A673 (cell line): Measurements from ENCODE around the gene SDK1. TPM values are rescaled to one million over a fixed set of nuclear protein-coding genes. Genes with fewer than 3 reads are reported as not detected.

Experiments
- BruUV-seq: library from RNA; stranded (reverse); fragments of 400-500 nt; replicated peaks from 2 replicates; lab custom pipeline; 2021; lab: Mats Ljungman, UMichigan
- CTCF ChIA-PET: fragments of 300-600 bp; sonication (Branson Sonifier 250); formaldehyde crosslinking; loops from one replicate; lab custom pipeline; 2022; ENCODE audit warnings: antibody characterized with exemption; lab: Charles Lee
- POLR2A ChIA-PET: fragments of 300-600 bp; sonication (Branson Sonifier 250); formaldehyde crosslinking; loops from one replicate; lab custom pipeline; 2022; ENCODE audit warnings: antibody characterized with exemption; ENCODE audit not compliant: low non-redundant PET; lab: Charles Lee
- DNase-seq: peaks from one replicate; pipeline ENCODE4 v3.0.0-alpha.2; 2015; ENCODE audit warnings: low spot score
- H3K27ac ChIP-seq: fragments of 200-600 bp; sonication (generic); 2 replicates; pipeline ENCODE4 v1.5.1; 2016; ENCODE audit warnings: mixed run types, low read depth, mild to moderate bottlenecking, mixed read lengths, antibody characterized with exemption, low read length; ENCODE audit not compliant: poor library complexity, severe bottlenecking
- H3K27me3 ChIP-seq: fragments of 200-600 bp; sonication (generic); replicated peaks from 2 replicates; pipeline ENCODE4 v1.6.1; 2017; ENCODE audit warnings: mixed run types, low read depth, mild to moderate bottlenecking, mixed read lengths, antibody characterized with exemption, low read length; ENCODE audit not compliant: insufficient read depth, poor library complexity
- H3K36me3 ChIP-seq: fragments of 200-600 bp; sonication (generic); 2 replicates; pipeline ENCODE4 v1.6.1; 2016; ENCODE audit warnings: mixed run types, mild to moderate bottlenecking, mixed read lengths, antibody characterized with exemption, low read length; ENCODE audit not compliant: insufficient read depth, poor library complexity, severe bottlenecking
- H3K4me1 ChIP-seq: fragments of 200-600 bp; sonication (generic); 2 replicates; pipeline ENCODE4 v1.6.1; 2017; ENCODE audit warnings: mixed run types, mild to moderate bottlenecking, mixed read lengths, antibody characterized with exemption, low read length; ENCODE audit not compliant: insufficient read depth, poor library complexity, severe bottlenecking
- H3K4me3 ChIP-seq: fragments of 200-600 bp; sonication (generic); 2 replicates; pipeline ENCODE4 v1.5.1; 2016; ENCODE audit warnings: low read depth, mixed run types, mild to moderate bottlenecking, mixed read lengths, low read length; ENCODE audit not compliant: poor library complexity, severe bottlenecking
- H3K9me3 ChIP-seq: fragments of 200-600 bp; sonication (generic); 2 replicates; pipeline ENCODE4 v1.6.1; 2016; ENCODE audit warnings: mixed run types, low read depth, mild to moderate bottlenecking, mixed read lengths, antibody characterized with exemption, low read length; ENCODE audit not compliant: poor library complexity, severe bottlenecking
- EZH2 ChIP-seq: fragments of 200-600 bp; sonication (generic); IDR thresholded peaks from 2 replicates; pipeline ENCODE4 v1.6.1; 2017; ENCODE audit warnings: borderline replicate concordance, low read depth, mild to moderate bottlenecking, mixed read lengths, antibody characterized with exemption, low read length; ENCODE audit not compliant: poor library complexity, severe bottlenecking
- intact Hi-C: fragments of 100-400 bp; cut with micrococcal nuclease; formaldehyde crosslinking; loops from one replicate; pipeline ENCODE4 v1.10.0; 2022; ENCODE audit not compliant: unreplicated experiment
- total RNA-seq: library from RNA; stranded (reverse); gene quantifications from 2 replicates; pipeline ENCODE4 v1.2.3, GENCODE V29; 2021
- TF ChIP-seq, protein P1 (sequence below): fragments of 300-800, 200-600 bp; sonication (generic); conservative IDR thresholded peaks from 2 replicates; pipeline ENCODE4 v1.5.1; 2017; ENCODE audit warnings: low read depth, mild to moderate bottlenecking, antibody characterized with exemption, low read length, moderate library complexity, mixed read lengths

The SDK1 gene
- total RNA-seq, 1 experiment from 2014 or later, result 14.7 TPM

DNA sequence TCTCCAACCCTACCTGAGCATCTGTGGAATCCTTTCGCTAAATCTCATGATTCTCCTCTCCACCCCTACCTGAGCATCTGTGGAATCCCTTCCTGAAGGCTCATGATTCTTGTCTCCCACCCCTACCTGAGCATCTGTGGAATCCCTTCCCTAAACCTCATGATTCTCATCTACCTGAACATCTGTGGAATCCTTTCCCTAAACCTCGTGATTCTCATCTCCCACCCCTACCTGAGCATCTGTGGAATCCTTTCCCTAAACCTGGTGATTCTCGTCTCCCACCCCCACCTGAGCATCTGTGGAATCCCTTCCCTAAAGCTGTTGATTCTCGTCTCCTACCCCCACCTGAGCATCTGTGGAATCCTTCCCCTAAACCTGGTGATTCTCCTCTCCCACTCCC is 342.0 kb downstream of the SDK1 start:
- CTCF ChIA-PET, result no interaction called here
- BruUV-seq, result no TSS peak

DNA sequence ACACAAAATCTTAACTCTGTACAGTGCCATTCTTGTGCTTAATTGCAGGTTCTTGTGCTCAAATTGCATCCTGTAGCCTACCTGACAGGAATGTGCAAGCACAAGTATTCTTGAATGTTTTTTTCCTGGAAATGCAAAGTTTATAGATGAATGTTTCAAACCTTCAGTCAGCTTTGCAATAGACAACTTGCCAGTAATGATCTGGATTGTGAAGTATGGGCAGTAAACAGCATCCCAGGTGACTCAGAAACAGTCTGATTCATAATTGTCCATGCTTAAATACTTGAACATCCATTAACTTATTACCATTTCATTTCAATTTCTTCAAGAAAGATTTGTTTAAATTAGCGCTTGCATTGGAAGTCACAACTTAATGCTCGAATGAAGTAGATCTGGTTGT is 347.2 kb downstream of the SDK1 start:
- H3K27ac ChIP-seq, result no peak overlapping the region
- H3K27me3 ChIP-seq, result no peaks in the 10 kb centered on the region
- CTCF ChIA-PET, result no interaction called here
- POLR2A ChIA-PET, result no interaction called here
- no peaks in the 10 kb centered on the region for H3K4me1 ChIP-seq
- no peak overlapping the region for H3K4me3 ChIP-seq
- no peak for TF ChIP-seq EZH2
- TF ChIP-seq, protein P1, sequence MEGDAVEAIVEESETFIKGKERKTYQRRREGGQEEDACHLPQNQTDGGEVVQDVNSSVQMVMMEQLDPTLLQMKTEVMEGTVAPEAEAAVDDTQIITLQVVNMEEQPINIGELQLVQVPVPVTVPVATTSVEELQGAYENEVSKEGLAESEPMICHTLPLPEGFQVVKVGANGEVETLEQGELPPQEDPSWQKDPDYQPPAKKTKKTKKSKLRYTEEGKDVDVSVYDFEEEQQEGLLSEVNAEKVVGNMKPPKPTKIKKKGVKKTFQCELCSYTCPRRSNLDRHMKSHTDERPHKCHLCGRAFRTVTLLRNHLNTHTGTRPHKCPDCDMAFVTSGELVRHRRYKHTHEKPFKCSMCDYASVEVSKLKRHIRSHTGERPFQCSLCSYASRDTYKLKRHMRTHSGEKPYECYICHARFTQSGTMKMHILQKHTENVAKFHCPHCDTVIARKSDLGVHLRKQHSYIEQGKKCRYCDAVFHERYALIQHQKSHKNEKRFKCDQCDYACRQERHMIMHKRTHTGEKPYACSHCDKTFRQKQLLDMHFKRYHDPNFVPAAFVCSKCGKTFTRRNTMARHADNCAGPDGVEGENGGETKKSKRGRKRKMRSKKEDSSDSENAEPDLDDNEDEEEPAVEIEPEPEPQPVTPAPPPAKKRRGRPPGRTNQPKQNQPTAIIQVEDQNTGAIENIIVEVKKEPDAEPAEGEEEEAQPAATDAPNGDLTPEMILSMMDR, result no peak
- no peak for DNase-seq
- BruUV-seq, result no TSS peak
- intact Hi-C loops, result no loop called here
- no peaks in the 10 kb centered on the region for H3K9me3 ChIP-seq
- no peaks in the 10 kb centered on the region for H3K36me3 ChIP-seq

More for the DNA sequence above, 342.0 kb downstream of the SDK1 start:
- no peaks in the 10 kb centered on the region for H3K36me3 ChIP-seq
- H3K4me3 ChIP-seq, result no peak overlapping the region
- intact Hi-C loops, result no loop called here
- H3K4me1 ChIP-seq, result no peaks in the 10 kb centered on the region
- POLR2A ChIA-PET, result interaction anchor here (0.6 kb wide), 1 partner anchor 443 kb away, joined by 3 read pairs; no protein-coding TSS in a partner anchor
- no peak overlapping the region for H3K27ac ChIP-seq
- no peaks in the 10 kb centered on the region for H3K9me3 ChIP-seq
- no peaks in the 10 kb centered on the region for H3K27me3 ChIP-seq
- no peak for DNase-seq
- TF ChIP-seq, protein P1, result no peak
- TF ChIP-seq EZH2, result no peak

DNA sequence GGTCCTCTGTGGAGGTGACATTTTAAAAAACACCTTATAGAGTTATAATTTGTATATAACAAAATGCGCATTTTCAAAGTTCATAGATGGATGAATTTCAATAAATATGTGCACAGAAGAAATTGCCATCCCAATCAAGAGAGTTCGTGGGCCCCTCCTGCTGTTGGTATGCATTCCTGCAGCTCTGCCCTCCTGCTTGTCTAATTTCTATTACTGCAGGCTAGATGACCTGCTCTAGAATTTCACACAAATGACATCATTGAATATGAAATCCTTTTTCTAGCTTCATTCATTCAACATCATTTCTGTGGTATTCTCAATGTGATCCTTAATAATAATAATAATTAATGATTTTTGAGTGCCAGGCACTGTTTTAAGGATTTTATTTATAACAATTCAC is 348.2 kb downstream of the SDK1 start:
- Histone ChIP-seq H3K27ac (no peak overlapping the region), H3K4me1 (no peaks in the 10 kb centered on the region), H3K9me3 (no peaks in the 10 kb centered on the region), H3K4me3 (no peak overlapping the region), H3K36me3 (no peaks in the 10 kb centered on the region), H3K27me3 (no peaks in the 10 kb centered on the region)
- peak; percentile 24 for DNase-seq
- TF ChIP-seq, protein P1, result peak; percentile 44
- TF ChIP-seq EZH2, result no peak
- POLR2A ChIA-PET, result no interaction called here
- no TSS peak for BruUV-seq
- intact Hi-C loops, result no loop called here
- CTCF ChIA-PET, result no interaction called here
